ENCODE measurements around the gene TEAD1.

TEAD1 gene

DNA sequence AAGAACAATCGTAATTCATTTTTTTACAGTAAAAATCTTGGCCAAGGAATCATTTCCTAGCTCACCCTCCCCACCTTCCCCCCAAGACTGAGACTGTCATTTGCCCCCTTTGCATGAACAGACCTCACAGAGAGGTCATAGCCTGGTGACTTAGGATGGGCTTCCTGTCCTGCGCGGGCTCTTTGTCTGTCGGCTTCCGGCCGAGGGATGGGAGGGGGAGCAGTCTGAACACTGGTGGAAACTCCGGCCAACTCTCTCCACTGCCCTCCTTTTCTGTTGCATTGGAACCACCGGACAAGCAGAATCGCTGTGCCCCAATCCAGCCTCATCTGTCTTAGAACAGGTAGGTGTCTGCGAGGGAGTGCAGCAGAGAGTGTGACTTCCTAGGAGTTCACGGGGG lies 41.7 kb downstream of the TEAD1 start:
- DNase-seq, result no peak

DNA sequence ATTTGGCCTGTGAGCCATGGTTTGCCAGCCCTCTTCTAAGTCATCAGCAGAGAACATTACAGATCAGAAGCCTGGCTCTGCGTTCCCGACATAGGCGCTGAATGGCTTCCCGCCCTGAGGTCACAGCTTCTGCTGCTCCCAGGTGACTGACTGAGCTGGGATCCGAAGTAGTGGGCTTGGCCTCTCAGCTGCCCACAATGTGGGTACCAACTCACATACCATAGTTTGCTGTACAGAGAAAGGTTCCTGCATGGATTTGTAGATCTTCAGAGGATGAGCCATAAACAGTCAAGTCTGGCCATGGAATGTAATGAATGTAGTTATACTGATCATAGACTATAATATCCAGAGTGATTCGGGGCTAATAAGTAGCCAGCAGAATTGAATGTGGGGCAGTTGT lies 42.6 kb downstream of the TEAD1 start:
- no peak for DNase-seq

- no peak for DNase-seq
These were observed 43.6 kb downstream of the TEAD1 start for GRCh38 chr11:12717851-12718291.

- DNase-seq, result no peak
These were observed 45.0 kb downstream of the TEAD1 start for GRCh38 chr11:12719221-12719620.

- DNase-seq, result no peak
These were observed 47.8 kb downstream of the TEAD1 start for GRCh38 chr11:12721816-12722604.

DNA sequence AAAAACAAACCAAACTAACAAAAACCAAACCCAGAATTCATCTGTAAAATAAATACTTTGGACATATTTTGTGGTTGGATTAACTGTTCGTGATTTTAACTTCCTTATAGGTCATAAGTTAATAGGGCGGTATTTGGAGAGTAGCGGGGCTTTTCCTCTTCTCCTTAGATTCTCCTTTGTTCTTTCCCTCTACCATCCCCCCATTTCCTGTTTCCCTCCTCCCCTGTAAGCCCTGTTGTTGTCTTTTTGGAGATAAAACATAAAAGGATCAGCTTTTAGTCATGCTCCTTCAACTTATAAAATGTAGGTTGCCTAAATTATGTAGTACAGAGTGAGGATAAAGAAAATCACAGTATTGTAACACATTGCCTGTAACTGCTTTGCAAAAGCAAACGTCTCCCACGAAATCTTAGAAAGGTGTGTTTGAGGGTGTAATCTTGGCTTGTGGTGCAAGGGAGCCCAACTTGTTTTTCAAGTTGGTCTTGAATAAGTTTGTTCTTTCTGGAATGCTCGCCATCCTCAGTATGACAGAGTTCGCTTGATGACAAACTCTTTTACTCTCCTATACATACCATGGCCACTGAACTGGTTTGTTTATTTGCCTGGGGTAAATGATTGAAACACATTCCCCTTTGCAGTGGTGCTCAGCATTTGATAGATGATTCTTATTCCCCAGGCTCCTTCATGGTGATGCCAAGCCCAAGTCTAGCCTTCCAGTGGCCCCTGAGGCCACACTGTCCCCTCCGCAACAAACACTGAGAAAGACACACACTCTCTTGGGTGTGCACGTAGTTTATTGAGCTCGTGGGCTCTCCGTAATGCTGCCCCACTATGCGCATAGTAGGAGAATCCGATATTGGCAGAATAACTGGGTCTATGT lies 49.4 kb downstream of the TEAD1 start:
- no peak for DNase-seq

GRCh38 chr11:12724301-12725054 lies 50.3 kb downstream of the TEAD1 start:
- no peak for DNase-seq

DNA sequence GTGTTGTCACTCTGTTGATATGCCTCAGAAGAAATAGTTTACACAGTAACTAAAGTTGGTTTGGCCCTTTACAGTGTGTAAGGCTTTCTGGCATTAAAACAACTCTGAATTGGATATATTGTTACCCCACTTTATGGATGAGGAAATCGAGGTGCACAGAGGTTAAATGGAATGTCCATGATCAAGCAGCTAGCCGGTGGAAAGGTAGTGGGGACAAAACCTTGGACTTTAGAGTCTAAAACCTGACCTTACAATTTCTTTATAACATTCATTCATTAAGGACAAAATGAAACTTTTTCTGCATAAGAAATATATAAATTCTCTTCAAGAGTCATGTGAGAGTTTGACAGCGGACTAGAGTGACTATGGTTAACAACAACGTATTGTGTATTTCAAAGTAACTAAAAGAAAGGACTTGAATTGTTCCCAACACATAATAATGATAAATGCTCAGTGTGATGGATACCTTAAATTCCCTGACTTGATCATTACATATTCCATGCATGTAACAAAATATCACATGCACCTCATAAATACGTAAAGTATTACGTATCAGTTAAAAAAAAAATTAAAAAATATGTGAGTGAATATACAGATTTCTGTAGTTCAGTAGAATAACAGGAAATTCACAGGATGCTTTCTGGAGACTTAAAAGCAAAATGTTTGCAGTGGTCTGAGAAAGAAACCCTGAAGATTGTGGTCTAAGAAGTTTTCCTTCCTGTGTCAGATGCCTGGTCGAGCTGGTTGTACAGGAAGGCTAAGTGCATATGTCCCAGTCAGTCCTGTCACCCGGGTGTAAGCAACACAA lies 51.0 kb downstream of the TEAD1 start:
- no peak for DNase-seq

GRCh38 chr11:12725863-12726682 lies 51.9 kb downstream of the TEAD1 start:
- DNase-seq, result no peak

GRCh38 chr11:12727563-12728211 lies 53.5 kb downstream of the TEAD1 start:
- no peak for DNase-seq

- DNase-seq, result no peak
These were observed 54.2 kb downstream of the TEAD1 start for GRCh38 chr11:12728417-12728816.

DNA sequence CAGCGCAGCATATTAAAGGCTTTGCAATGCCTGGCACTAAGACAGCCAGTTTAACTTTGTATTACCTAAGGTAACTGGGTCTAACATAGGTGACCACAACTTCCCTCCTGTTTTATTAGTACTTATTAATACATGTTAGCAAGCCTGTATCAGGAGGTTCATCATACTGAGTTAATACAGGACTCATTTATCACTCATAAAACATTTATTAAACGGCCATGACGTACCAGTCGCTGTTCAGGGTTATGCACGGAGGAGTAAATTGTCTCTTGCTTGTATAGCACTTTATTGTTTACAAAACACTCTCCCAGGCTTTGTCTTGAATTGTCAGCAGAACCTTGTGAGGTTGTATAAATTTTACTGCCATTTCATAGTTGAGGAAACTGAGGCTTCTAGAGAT lies 55.7 kb downstream of the TEAD1 start:
- no peak for DNase-seq

- DNase-seq, result no peak
These were observed 57.7 kb downstream of the TEAD1 start for GRCh38 chr11:12731841-12732336.

- DNase-seq, result no peak
These were observed 58.9 kb downstream of the TEAD1 start for GRCh38 chr11:12733091-12733490.

GRCh38 chr11:12734625-12735024 lies 60.4 kb downstream of the TEAD1 start:
- no peak for DNase-seq

DNA sequence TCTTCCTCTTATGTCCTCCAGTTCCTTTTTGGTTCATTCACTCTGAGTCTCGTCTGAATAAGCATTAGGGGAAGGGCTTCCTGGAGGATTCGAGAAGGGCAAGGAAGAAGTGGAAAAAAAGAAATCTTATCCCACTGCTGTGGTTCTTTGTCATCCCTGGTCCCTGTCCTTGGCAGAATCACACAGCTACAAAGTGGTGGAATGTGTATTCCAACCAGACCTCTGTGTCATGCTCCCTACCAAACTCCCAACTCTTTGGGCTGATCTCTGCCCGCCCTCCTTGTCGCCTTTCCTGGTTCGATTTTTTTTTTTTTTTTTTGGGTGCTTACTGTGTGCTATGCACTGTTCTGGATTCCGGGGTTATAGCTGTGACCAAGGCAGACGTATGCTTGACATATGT lies 61.0 kb downstream of the TEAD1 start:
- DNase-seq, result no peak

DNA sequence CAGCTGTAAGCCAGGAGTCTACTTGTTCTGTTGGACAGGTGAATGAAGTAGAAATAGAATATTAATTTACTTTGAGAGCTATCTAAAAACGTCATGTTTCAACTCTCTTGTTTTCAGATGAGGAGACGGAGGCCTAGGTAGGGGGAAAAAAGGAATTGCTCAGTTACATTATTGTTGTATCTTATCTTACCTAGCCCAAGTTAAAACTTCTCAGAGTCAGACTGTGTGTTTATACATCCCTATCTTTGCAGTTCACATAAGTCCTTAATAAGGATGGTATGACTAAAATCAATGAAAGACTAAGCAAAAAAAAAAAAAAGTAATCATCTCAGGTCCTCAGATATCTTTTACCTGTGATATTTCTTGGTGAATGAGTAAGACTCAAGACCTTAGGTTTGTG lies 62.8 kb downstream of the TEAD1 start:
- DNase-seq, result no peak

DNA sequence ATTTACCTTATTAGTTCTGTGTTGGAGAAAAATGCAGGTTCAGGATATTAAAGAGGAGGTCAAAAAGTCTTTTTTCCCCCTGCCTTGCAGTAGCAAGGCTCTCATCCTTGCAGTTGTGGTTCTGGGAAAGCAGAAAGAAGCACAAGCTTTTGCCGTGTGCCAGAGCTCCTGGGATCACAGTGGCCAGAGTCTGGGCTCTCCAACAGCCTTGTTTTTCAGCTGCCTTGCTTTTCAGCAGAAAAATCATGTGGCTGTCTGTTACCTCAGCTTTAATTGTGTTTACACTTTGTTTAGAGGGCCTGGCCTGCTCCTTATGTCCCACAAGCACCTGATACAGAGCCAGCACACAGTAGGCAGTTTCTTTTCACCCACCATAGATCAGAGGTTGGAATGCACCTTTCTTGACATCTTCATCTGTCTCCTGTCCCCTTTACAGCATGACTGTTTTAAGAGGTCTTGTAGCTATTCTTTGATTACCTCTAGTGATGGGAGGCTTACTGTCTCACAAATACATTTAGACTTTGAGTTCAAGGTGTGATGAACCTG lies 67.5 kb downstream of the TEAD1 start:
- DNase-seq, result no peak

- DNase-seq, result no peak
These were observed 69.7 kb downstream of the TEAD1 start for GRCh38 chr11:12743834-12744449.
